Kasumi-1 (cell line): ENCODE results near the gene PRRX2.
A peak's percentile ranks its signal among the peaks of the same experiment; 100 is the strongest.

ENCODE experiments used
- DNase-seq, 2 experiments: peaks; one replicate each; lab custom pipeline; 2025; lab: John Stamatoyannopoulos, UW

PRRX2 gene

GRCh38 chr9:129709438-129710168 is 44.2 kb downstream of the PRRX2 start:
- DNase-seq: no peak

GRCh38 chr9:129710169-129710453 is 44.7 kb downstream of the PRRX2 start:
- no peak for DNase-seq

- DNase-seq: no peak
These were observed 47.4 kb downstream of the PRRX2 start for GRCh38 chr9:129712634-129713401.

- no peak for DNase-seq
These were observed 47.9 kb downstream of the PRRX2 start for GRCh38 chr9:129713402-129713679.

GRCh38 chr9:129714511-129715061 is 49.1 kb downstream of the PRRX2 start:
- no peak for DNase-seq

GRCh38 chr9:129716091-129716490 is 50.6 kb downstream of the PRRX2 start:
- DNase-seq: no peak

- no peak for DNase-seq
These were observed 52.5 kb downstream of the PRRX2 start for GRCh38 chr9:129717991-129718390.

- DNase-seq: no peak
These were observed 53.2 kb downstream of the PRRX2 start for GRCh38 chr9:129718647-129719046.

- no peak for DNase-seq
These were observed 53.7 kb downstream of the PRRX2 start for GRCh38 chr9:129719135-129719534.

- no peak for DNase-seq
These were observed 54.9 kb downstream of the PRRX2 start for GRCh38 chr9:129720181-129720864.

- no peak for DNase-seq
These were observed 55.6 kb downstream of the PRRX2 start for GRCh38 chr9:129720865-129721545.

- no peak for DNase-seq
These were observed 57.5 kb downstream of the PRRX2 start for GRCh38 chr9:129722913-129723312.

- DNase-seq: no peak
These were observed 59.2 kb downstream of the PRRX2 start for GRCh38 chr9:129724456-129725190.

GRCh38 chr9:129725795-129726251 is 60.4 kb downstream of the PRRX2 start:
- DNase-seq: no peak

- peak; percentile 57 to 60 for DNase-seq
These were observed 61.1 kb downstream of the PRRX2 start for GRCh38 chr9:129726322-129727160.

- DNase-seq: no peak
These were observed 63.3 kb downstream of the PRRX2 start for GRCh38 chr9:129728744-129729143.

- no peak for DNase-seq
These were observed 66.1 kb downstream of the PRRX2 start for GRCh38 chr9:129731477-129732085.

- no peak for DNase-seq
These were observed 66.7 kb downstream of the PRRX2 start for GRCh38 chr9:129732100-129732499.

- no peak for DNase-seq
These were observed 67.6 kb downstream of the PRRX2 start for GRCh38 chr9:129732946-129733631.

- DNase-seq: no peak
These were observed 68.1 kb downstream of the PRRX2 start for GRCh38 chr9:129733632-129733953.
